Measurements from ENCODE around the gene KIAA1210.
"Not testable (repeated sequence)": the region's sequence is repeated elsewhere in the genome, so short reads cannot be mapped to it uniquely, and the experiment has no call there.

DNA sequence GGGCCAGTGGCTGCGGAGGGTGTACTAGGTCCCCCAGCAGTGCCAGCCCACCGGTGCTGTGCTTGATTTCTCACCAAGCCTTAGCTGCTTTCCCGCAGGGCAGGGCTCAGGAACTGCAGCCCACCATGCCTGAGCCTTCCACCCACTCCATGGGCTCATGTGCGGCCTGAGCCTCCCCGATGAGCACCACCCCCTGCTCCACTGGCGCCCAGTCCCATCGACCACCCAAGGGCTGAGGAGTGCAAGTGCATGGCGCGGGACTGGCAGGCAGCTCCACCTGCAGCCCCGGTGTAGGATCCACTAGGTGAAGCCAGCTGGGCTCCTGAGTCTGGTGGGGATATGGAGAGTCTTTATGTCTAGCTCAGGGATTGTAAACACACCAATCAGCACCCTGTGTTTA is 98.0 kb downstream of the KIAA1210 start:
- TF ChIP-seq, protein P1, sequence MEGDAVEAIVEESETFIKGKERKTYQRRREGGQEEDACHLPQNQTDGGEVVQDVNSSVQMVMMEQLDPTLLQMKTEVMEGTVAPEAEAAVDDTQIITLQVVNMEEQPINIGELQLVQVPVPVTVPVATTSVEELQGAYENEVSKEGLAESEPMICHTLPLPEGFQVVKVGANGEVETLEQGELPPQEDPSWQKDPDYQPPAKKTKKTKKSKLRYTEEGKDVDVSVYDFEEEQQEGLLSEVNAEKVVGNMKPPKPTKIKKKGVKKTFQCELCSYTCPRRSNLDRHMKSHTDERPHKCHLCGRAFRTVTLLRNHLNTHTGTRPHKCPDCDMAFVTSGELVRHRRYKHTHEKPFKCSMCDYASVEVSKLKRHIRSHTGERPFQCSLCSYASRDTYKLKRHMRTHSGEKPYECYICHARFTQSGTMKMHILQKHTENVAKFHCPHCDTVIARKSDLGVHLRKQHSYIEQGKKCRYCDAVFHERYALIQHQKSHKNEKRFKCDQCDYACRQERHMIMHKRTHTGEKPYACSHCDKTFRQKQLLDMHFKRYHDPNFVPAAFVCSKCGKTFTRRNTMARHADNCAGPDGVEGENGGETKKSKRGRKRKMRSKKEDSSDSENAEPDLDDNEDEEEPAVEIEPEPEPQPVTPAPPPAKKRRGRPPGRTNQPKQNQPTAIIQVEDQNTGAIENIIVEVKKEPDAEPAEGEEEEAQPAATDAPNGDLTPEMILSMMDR (IDR thresholded peaks at IDR 0.05): not testable (repeated sequence)
- not testable (repeated sequence) for TF ChIP-seq POLR2A, EP300 (IDR thresholded peaks at IDR 0.05)

Data from ovary (tissue), 3 donors.